IPS-15b (cell line): Measurements from ENCODE around the gene CACNB4.

Experiments used
- H3K27me3 ChIP-seq: one replicate; pipeline ENCODE4 v1.6.1; 2013; ENCODE audit warnings: low read length; ENCODE audit not compliant: control insufficient read depth, insufficient read depth
- H3K36me3 ChIP-seq: one replicate; pipeline ENCODE4 v1.6.1; 2013; ENCODE audit warnings: low read length; ENCODE audit not compliant: control insufficient read depth, insufficient read depth
- H3K4me1 ChIP-seq: one replicate; pipeline ENCODE4 v1.6.1; 2013; ENCODE audit warnings: mild to moderate bottlenecking, low read length; ENCODE audit not compliant: control insufficient read depth, insufficient read depth
- H3K4me3 ChIP-seq: one replicate; pipeline ENCODE4 v1.5.1; 2013; ENCODE audit warnings: low read depth, low read length
- H3K9ac ChIP-seq: one replicate; pipeline ENCODE4 v1.6.1; 2013; ENCODE audit warnings: low read depth, mild to moderate bottlenecking, low read length
- H3K9me3 ChIP-seq: one replicate; pipeline ENCODE4 v1.6.1; 2013; ENCODE audit warnings: mild to moderate bottlenecking, low read length; ENCODE audit not compliant: control insufficient read depth, insufficient read depth

CACNB4 gene

GRCh38 chr2:151979694-151980093, 119.2 kb downstream of the CACNB4 start:
- H3K4me1 ChIP-seq: no peaks in the 10 kb centered on the region
- H3K4me3 ChIP-seq: no peak overlapping the region
- H3K9ac ChIP-seq: no peak overlapping the region
- no peaks in the 10 kb centered on the region for H3K36me3 ChIP-seq
- H3K27me3 ChIP-seq: no peaks in the 10 kb centered on the region
- no peaks in the 10 kb centered on the region for H3K9me3 ChIP-seq

GRCh38 chr2:151978709-151979108, 120.1 kb downstream of the CACNB4 start:
- Histone ChIP-seq H3K9me3 (no peaks in the 10 kb centered on the region), H3K36me3 (no peaks in the 10 kb centered on the region), H3K4me1 (peaks cover under 1% of the 10 kb centered on the region), H3K27me3 (no peaks in the 10 kb centered on the region), H3K4me3 (no peak overlapping the region), H3K9ac (no peak overlapping the region)

GRCh38 chr2:151977631-151978030, 121.2 kb downstream of the CACNB4 start:
- Histone ChIP-seq H3K4me3 (no peak overlapping the region), H3K9ac (no peak overlapping the region), H3K36me3 (no peaks in the 10 kb centered on the region), H3K27me3 (no peaks in the 10 kb centered on the region), H3K9me3 (no peaks in the 10 kb centered on the region), H3K4me1 (peaks cover 4% of the 10 kb centered on the region)

- Histone ChIP-seq H3K36me3 (no peaks in the 10 kb centered on the region), H3K4me3 (no peak overlapping the region), H3K27me3 (no peaks in the 10 kb centered on the region), H3K9ac (no peak overlapping the region), H3K4me1 (peaks cover 4% of the 10 kb centered on the region), H3K9me3 (no peaks in the 10 kb centered on the region)
Measured at GRCh38 chr2:151976945-151977353, 121.9 kb downstream of the CACNB4 start.

GRCh38 chr2:151975460-151976414, 123.1 kb downstream of the CACNB4 start:
- Histone ChIP-seq H3K27me3 (no peaks in the 10 kb centered on the region), H3K4me3 (no peak overlapping the region), H3K9me3 (no peaks in the 10 kb centered on the region), H3K4me1 (peaks cover 4% of the 10 kb centered on the region), H3K9ac (no peak overlapping the region), H3K36me3 (no peaks in the 10 kb centered on the region)

GRCh38 chr2:151974988-151975387, 123.9 kb downstream of the CACNB4 start:
- H3K9me3 ChIP-seq: no peaks in the 10 kb centered on the region
- H3K4me3 ChIP-seq: no peak overlapping the region
- H3K36me3 ChIP-seq: no peaks in the 10 kb centered on the region
- peaks cover 4% of the 10 kb centered on the region for H3K4me1 ChIP-seq
- no peaks in the 10 kb centered on the region for H3K27me3 ChIP-seq
- H3K9ac ChIP-seq: no peak overlapping the region

GRCh38 chr2:151973901-151974199, 125.0 kb downstream of the CACNB4 start:
- no peaks in the 10 kb centered on the region for H3K36me3 ChIP-seq
- H3K4me3 ChIP-seq: no peak overlapping the region
- no peaks in the 10 kb centered on the region for H3K27me3 ChIP-seq
- peaks cover 4% of the 10 kb centered on the region for H3K4me1 ChIP-seq
- no peak overlapping the region for H3K9ac ChIP-seq
- no peaks in the 10 kb centered on the region for H3K9me3 ChIP-seq

GRCh38 chr2:151973013-151973900, 125.6 kb downstream of the CACNB4 start:
- no peaks in the 10 kb centered on the region for H3K27me3 ChIP-seq
- no peak overlapping the region for H3K9ac ChIP-seq
- no peak overlapping the region for H3K4me3 ChIP-seq
- H3K36me3 ChIP-seq: no peaks in the 10 kb centered on the region
- peaks cover 4% of the 10 kb centered on the region for H3K4me1 ChIP-seq
- no peaks in the 10 kb centered on the region for H3K9me3 ChIP-seq

- Histone ChIP-seq H3K4me3 (no peak overlapping the region), H3K9me3 (no peaks in the 10 kb centered on the region), H3K4me1 (peaks cover 4% of the 10 kb centered on the region), H3K9ac (no peak overlapping the region), H3K36me3 (no peaks in the 10 kb centered on the region), H3K27me3 (no peaks in the 10 kb centered on the region)
Measured at GRCh38 chr2:151972241-151973012, 126.4 kb downstream of the CACNB4 start.

- Histone ChIP-seq H3K9me3 (no peaks in the 10 kb centered on the region), H3K4me1 (peaks cover 4% of the 10 kb centered on the region), H3K9ac (no peak overlapping the region), H3K4me3 (no peak overlapping the region), H3K36me3 (no peaks in the 10 kb centered on the region), H3K27me3 (no peaks in the 10 kb centered on the region)
Measured at GRCh38 chr2:151971301-151972051, 127.4 kb downstream of the CACNB4 start.
